Measurements from ENCODE around the gene IWS1.
A peak's percentile ranks its signal among the peaks of the same experiment; 100 is the strongest.

DNA sequence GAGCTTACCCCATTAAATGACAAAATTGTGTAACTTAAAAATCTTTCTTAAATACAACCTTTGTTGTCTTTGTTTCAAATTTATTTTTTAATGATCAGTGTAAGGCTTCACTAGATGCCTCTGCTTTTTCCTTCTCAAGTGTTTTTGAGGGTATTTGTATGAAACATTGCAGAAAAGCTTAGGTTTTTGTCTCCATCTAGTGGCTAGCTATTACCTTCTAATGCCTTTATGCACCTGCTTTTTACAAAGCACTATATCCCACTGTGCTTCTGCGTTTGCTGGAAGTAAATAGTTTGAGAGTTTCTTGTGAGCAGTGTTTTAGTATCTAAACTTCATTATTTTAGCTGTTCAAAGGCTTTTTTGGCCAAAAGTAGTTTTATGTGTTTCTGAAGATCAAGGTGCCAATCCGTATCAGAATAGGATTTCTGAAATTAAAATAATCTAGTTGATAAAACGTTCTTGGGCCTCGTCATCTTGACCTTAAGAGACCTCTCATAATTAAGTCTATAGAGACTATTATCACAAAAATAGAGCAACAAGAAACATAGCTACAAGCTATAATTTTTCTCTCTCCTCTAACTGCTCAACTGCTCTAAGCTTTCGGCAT lies 47.0 kb downstream of the IWS1 start:
- TF ChIP-seq EP300 (IDR thresholded peaks at IDR 0.05) (no peak), POLR2A (IDR thresholded peaks at IDR 0.05) (no peak), POLR2AphosphoS5 (IDR thresholded peaks at IDR 0.05) (no peak)
- TF ChIP-seq, protein P1, sequence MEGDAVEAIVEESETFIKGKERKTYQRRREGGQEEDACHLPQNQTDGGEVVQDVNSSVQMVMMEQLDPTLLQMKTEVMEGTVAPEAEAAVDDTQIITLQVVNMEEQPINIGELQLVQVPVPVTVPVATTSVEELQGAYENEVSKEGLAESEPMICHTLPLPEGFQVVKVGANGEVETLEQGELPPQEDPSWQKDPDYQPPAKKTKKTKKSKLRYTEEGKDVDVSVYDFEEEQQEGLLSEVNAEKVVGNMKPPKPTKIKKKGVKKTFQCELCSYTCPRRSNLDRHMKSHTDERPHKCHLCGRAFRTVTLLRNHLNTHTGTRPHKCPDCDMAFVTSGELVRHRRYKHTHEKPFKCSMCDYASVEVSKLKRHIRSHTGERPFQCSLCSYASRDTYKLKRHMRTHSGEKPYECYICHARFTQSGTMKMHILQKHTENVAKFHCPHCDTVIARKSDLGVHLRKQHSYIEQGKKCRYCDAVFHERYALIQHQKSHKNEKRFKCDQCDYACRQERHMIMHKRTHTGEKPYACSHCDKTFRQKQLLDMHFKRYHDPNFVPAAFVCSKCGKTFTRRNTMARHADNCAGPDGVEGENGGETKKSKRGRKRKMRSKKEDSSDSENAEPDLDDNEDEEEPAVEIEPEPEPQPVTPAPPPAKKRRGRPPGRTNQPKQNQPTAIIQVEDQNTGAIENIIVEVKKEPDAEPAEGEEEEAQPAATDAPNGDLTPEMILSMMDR (IDR thresholded peaks at IDR 0.05), result peak; percentile 39 to 64 (median 58)

All from gastroesophageal sphincter (tissue), 3 donors.